Breast epithelium (tissue), 3 donors: ENCODE results near the gene SHANK3.

Source experiments
- CTCF ChIP-seq, 3 donors: fragments of 450-650 bp; IDR thresholded peaks; one replicate each; pipeline ENCODE4 v1.5.1; 2016 to 2017; ENCODE audit warnings: antibody characterized with exemption in 3 of 3, mild to moderate bottlenecking in 3 of 3, moderate library complexity in 3 of 3
- POLR2AphosphoS5 ChIP-seq, 3 donors: sonication (generic); formaldehyde crosslinking; IDR thresholded peaks; one replicate each; pipeline ENCODE4 v1.6.1; 2017; ENCODE audit warnings: antibody characterized with exemption in 3 of 3

- TF ChIP-seq CTCF (IDR thresholded peaks at IDR 0.05) = no peak
- TF ChIP-seq POLR2AphosphoS5 (IDR thresholded peaks at IDR 0.05) = no peak
Observed at GRCh38 chr22:50671641-50672040, 982 bp upstream of the SHANK3 start.
